Activated naive CD4-positive, alpha-beta T cell treated with anti-CD3 and anti-CD28 coated beads, Interleukin-2, amount 10 ng/mL, durations not matched to agents 7 days and 5 days (primary cell): ENCODE measurements around the gene JAKMIP1.

Experiments used
- CTCF ChIA-PET: fragments of 350-600 bp; sonication (Branson Sonifier 250); formaldehyde crosslinking; loops from one replicate; lab custom pipeline; 2021; ENCODE audit warnings: antibody characterized with exemption; lab: Charles Lee
- DNase-seq: peaks from one replicate; pipeline ENCODE4 v3.0.0-alpha.2; 2020
- H3K27ac Mint-ChIP-seq: one replicate; pipeline ENCODE4 v1.8.0; 2021; ENCODE audit warnings: mild to moderate bottlenecking, moderate library complexity, mixed read lengths
- H3K27me3 Mint-ChIP-seq: one replicate; pipeline ENCODE4 v1.8.0; 2021; ENCODE audit warnings: mild to moderate bottlenecking, mixed read lengths
- H3K36me3 Mint-ChIP-seq: one replicate; pipeline ENCODE4 v1.8.0; 2021; ENCODE audit warnings: mixed read lengths
- H3K4me1 Mint-ChIP-seq: one replicate; pipeline ENCODE4 v1.8.0; 2021; ENCODE audit warnings: mixed read lengths
- H3K4me3 Mint-ChIP-seq: one replicate; pipeline ENCODE4 v1.8.0; 2021; ENCODE audit warnings: mild to moderate bottlenecking, moderate library complexity, mixed read lengths
- H3K9me3 Mint-ChIP-seq: one replicate; pipeline ENCODE4 v1.8.0; 2021; ENCODE audit warnings: mixed read lengths

JAKMIP1 gene

GRCh38 chr4:5979981-5980380 is 220.4 kb downstream of the JAKMIP1 start:
- peaks cover 5% of the 10 kb centered on the region for H3K9me3 Mint-ChIP-seq
- peaks cover 18% of the 10 kb centered on the region for H3K27me3 Mint-ChIP-seq
- H3K27ac Mint-ChIP-seq: no peak overlapping the region
- H3K4me3 Mint-ChIP-seq: no peak overlapping the region
- CTCF ChIA-PET: no interaction called here
- no peaks in the 10 kb centered on the region for H3K4me1 Mint-ChIP-seq
- no peak for DNase-seq
- H3K36me3 Mint-ChIP-seq: no peaks in the 10 kb centered on the region

DNA sequence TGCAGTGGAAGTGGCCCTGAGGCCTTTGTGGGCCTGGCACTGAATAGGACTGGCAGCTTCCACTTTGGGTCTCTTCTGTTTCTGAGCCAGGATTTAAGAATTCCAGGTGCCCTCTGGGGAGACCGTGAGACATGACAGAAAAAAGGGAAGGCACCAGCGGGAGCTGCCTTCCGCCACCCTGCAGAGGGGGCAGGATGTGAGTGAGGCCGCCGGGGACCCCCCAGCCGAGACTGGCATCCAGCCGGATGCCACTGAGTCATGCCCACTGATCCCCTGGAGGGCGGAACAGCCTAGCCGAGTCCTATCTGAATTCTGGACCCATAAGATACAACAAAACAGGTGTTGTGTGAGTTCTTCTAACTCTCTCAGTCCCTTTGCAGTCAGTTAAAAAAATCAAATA is 223.4 kb downstream of the JAKMIP1 start:
- H3K27ac Mint-ChIP-seq: no peak overlapping the region
- no peaks in the 10 kb centered on the region for H3K9me3 Mint-ChIP-seq
- peaks cover 11% of the 10 kb centered on the region for H3K27me3 Mint-ChIP-seq
- H3K36me3 Mint-ChIP-seq: no peaks in the 10 kb centered on the region
- CTCF ChIA-PET: interaction anchor here (0.6 kb wide), 1 partner anchor 41 kb away, joined by 3 read pairs; the partner anchor contains the start of gene C4orf50
- H3K4me3 Mint-ChIP-seq: no peak overlapping the region
- no peaks in the 10 kb centered on the region for H3K4me1 Mint-ChIP-seq
- no peak for DNase-seq

DNA sequence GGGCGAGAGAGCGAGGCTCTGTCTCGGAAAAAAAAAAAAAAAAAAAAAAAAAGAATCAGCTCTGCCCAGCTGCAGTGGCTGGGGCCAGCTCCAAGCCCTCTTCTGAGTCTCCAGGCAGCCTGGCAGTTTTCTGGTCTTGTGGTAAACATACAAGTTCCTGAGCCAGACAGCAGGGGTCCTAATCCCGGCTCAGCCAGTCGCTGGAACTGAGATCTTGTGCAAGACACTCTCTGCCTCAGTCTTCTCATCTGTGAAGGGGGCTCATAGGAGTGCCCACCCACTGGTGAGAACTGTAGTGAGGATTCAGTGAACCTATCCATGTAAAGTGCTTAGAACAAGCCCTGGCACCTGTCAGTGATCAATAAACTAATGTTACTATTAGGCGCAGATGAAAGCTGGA is 223.9 kb downstream of the JAKMIP1 start:
- Mint-ChIP-seq H3K9me3 (no peaks in the 10 kb centered on the region), H3K27ac (no peak overlapping the region), H3K36me3 (no peaks in the 10 kb centered on the region), H3K4me3 (no peak overlapping the region), H3K27me3 (peaks cover 11% of the 10 kb centered on the region), H3K4me1 (no peaks in the 10 kb centered on the region)
- CTCF ChIA-PET: interaction anchor here (0.6 kb wide), 1 partner anchor 42 kb away, joined by 3 read pairs; the partner anchor contains the start of gene C4orf50
- DNase-seq: no peak
